Medulla oblongata (tissue), 1 donor: ENCODE results near the gene CSTPP1.

ENCODE experiments used
- DNase-seq: peaks from one replicate; pipeline ENCODE4 v3.0.0-alpha.2; 2015; ENCODE audit errors: extremely low spot score

Gene CSTPP1

GRCh38 chr11:47157805-47158204 is 221.2 kb downstream of the CSTPP1 start:
- no peak for DNase-seq

- no peak for DNase-seq
Observed at GRCh38 chr11:47158242-47158641, 221.7 kb downstream of the CSTPP1 start.

- no peak for DNase-seq
Observed at GRCh38 chr11:47160753-47161133, 224.2 kb downstream of the CSTPP1 start.

GRCh38 chr11:47161134-47161854 is 224.7 kb downstream of the CSTPP1 start:
- DNase-seq: peak; percentile 85

GRCh38 chr11:47161890-47162289 is 225.3 kb downstream of the CSTPP1 start:
- DNase-seq: no peak

GRCh38 chr11:47162426-47162825 is 225.9 kb downstream of the CSTPP1 start:
- no peak for DNase-seq

- DNase-seq: no peak
Observed at GRCh38 chr11:47163193-47163592, 226.6 kb downstream of the CSTPP1 start.

- DNase-seq: no peak
Observed at GRCh38 chr11:47163898-47164297, 227.3 kb downstream of the CSTPP1 start.

- no peak for DNase-seq
Observed at GRCh38 chr11:47164321-47164720, 227.8 kb downstream of the CSTPP1 start.

- DNase-seq: no peak
Observed at GRCh38 chr11:47165253-47165840, 228.8 kb downstream of the CSTPP1 start.

GRCh38 chr11:47166368-47166767 is 229.8 kb downstream of the CSTPP1 start:
- no peak for DNase-seq

GRCh38 chr11:47171061-47171838 is 234.7 kb downstream of the CSTPP1 start:
- no peak for DNase-seq

- DNase-seq: no peak
Observed at GRCh38 chr11:47171856-47172255, 235.3 kb downstream of the CSTPP1 start.

GRCh38 chr11:47172740-47173336 is 236.3 kb downstream of the CSTPP1 start:
- no peak for DNase-seq

- no peak for DNase-seq
Observed at GRCh38 chr11:47175746-47176327, 239.3 kb downstream of the CSTPP1 start.

- DNase-seq: peak; percentile 98
Observed at GRCh38 chr11:47176328-47177228, 240.0 kb downstream of the CSTPP1 start, which contains the start of gene ARFGAP2. ARFGAP2 (minus strand) TSS chr11:47176879; CDS start chr11:47176853, 26 bp downstream.

GRCh38 chr11:47177229-47177845 is 240.8 kb downstream of the CSTPP1 start:
- peak; percentile 94 for DNase-seq

GRCh38 chr11:47177846-47178245 is 241.3 kb downstream of the CSTPP1 start:
- DNase-seq: no peak

GRCh38 chr11:47178316-47178715 is 241.8 kb downstream of the CSTPP1 start:
- DNase-seq: no peak
